IMR-90 (cell line): Measurements from ENCODE around the gene SLCO6A1. TPM values are rescaled to one million over a fixed set of nuclear protein-coding genes. Genes with fewer than 3 reads are reported as not detected.

Experiments used
- ATAC-seq: fragments of 200-7000 bp; cut with Tn5 transposase; 2 replicates; pipeline ENCODE4 v1.9.1; 2020; ENCODE audit warnings: low read depth, mild to moderate bottlenecking, moderate library complexity
- BruUV-seq: library from RNA; stranded (reverse); fragments of 400-500 nt; replicated peaks from 2 replicates; lab custom pipeline; 2021; lab: Mats Ljungman, UMichigan
- CTCF ChIA-PET: fragments of 300-600 bp; formaldehyde crosslinking; extraction: SDS; loops from one replicate; lab custom pipeline; 2021; ENCODE audit warnings: antibody characterized with exemption; lab: Yijun Ruan, JAX
- POLR2A ChIA-PET: fragments of 300-600 bp; sonication (Branson Sonifier 250); formaldehyde crosslinking; loops from one replicate; lab custom pipeline; 2022; ENCODE audit warnings: antibody characterized with exemption; ENCODE audit not compliant: unreplicated experiment; lab: Charles Lee
- DNase-seq: peaks from one replicate; pipeline ENCODE4 v3.0.0; 2013
- H2AFZ ChIP-seq: replicated peaks from 2 replicates; pipeline ENCODE3; 2013; ENCODE audit warnings: low read length, mild to moderate bottlenecking; ENCODE audit not compliant: poor library complexity
- H2AK5ac ChIP-seq: 2 replicates; pipeline ENCODE4 v1.6.1; 2013; ENCODE audit warnings: low read depth, low read length, inconsistent platforms
- H2AK9ac ChIP-seq: replicated peaks from 2 replicates; pipeline ENCODE3; 2013; ENCODE audit warnings: mild to moderate bottlenecking, low read depth, low read length, moderate library complexity; ENCODE audit not compliant: poor library complexity
- H2BK120ac ChIP-seq: 2 replicates; pipeline ENCODE4 v1.6.1; 2013; ENCODE audit warnings: low read depth, low read length, inconsistent platforms
- H2BK15ac ChIP-seq: 3 replicates; pipeline ENCODE4 v1.6.1; 2013; ENCODE audit warnings: low read depth, low read length, inconsistent platforms
- H2BK20ac ChIP-seq: 2 replicates; pipeline ENCODE4 v1.6.1; 2013; ENCODE audit warnings: low read depth, mild to moderate bottlenecking, inconsistent platforms, low read length, moderate library complexity
- H2BK5ac ChIP-seq: 2 replicates; pipeline ENCODE4 v1.6.1; 2013; ENCODE audit warnings: mild to moderate bottlenecking, low read depth, low read length, inconsistent platforms; ENCODE audit not compliant: poor library complexity, severe bottlenecking
- H3K14ac ChIP-seq: replicated peaks from 2 replicates; pipeline ENCODE4 v1.6.1; 2013; ENCODE audit warnings: low read depth, low read length, inconsistent platforms
- H3K18ac ChIP-seq: 2 replicates; pipeline ENCODE4 v1.6.1; 2013; ENCODE audit warnings: low read depth, low read length, control low read depth
- H3K23ac ChIP-seq: 2 replicates; pipeline ENCODE4 v1.6.1; 2013; ENCODE audit warnings: low read depth, low read length, inconsistent platforms
- H3K27ac ChIP-seq: 2 replicates; pipeline ENCODE4 v1.5.1; 2013; ENCODE audit warnings: mild to moderate bottlenecking, control low read depth, low read length; ENCODE audit not compliant: insufficient read depth
- H3K27me3 ChIP-seq: 2 replicates; pipeline ENCODE4 v1.6.1; 2013; ENCODE audit warnings: low read length; ENCODE audit not compliant: control insufficient read depth, insufficient read depth
- H3K36me3 ChIP-seq: 2 replicates; pipeline ENCODE4 v1.6.1; 2013; ENCODE audit warnings: low read length, mixed read lengths; ENCODE audit not compliant: control insufficient read depth, insufficient read depth
- H3K4ac ChIP-seq: 2 replicates; pipeline ENCODE4 v1.6.1; 2013; ENCODE audit warnings: low read depth, low read length, inconsistent platforms
- H3K4me1 ChIP-seq: 2 replicates; pipeline ENCODE4 v1.6.1; 2013; ENCODE audit warnings: low read length, mixed read lengths; ENCODE audit not compliant: control insufficient read depth, insufficient read depth
- H3K4me2 ChIP-seq: 2 replicates; pipeline ENCODE4 v1.6.1; 2013; ENCODE audit warnings: low read depth, mild to moderate bottlenecking, control low read depth, low read length, moderate library complexity
- H3K4me3 ChIP-seq: 2 replicates; pipeline ENCODE4 v1.5.1; 2013; ENCODE audit warnings: low read depth, mild to moderate bottlenecking, control low read depth, low read length, moderate library complexity; ENCODE audit not compliant: insufficient read depth
- H3K56ac ChIP-seq: 2 replicates; pipeline ENCODE4 v1.6.1; 2013; ENCODE audit warnings: low read length, inconsistent platforms; ENCODE audit not compliant: insufficient read depth; ENCODE audit errors: extremely low read depth
- H3K79me1 ChIP-seq, 2 experiments: 2 replicates each; pipeline ENCODE4 v1.6.1; 2013; ENCODE audit warnings: low read length in 2 of 2, inconsistent platforms in 1 of 2, low read depth in 1 of 2
- H3K9ac ChIP-seq: 2 replicates; pipeline ENCODE4 v1.6.1; 2013; ENCODE audit warnings: low read depth, low read length, control low read depth
- H3K9me1 ChIP-seq: 2 replicates; pipeline ENCODE4 v1.6.1; 2013; ENCODE audit warnings: low read length, inconsistent platforms; ENCODE audit not compliant: insufficient read depth
- H3K9me3 ChIP-seq: 2 replicates; pipeline ENCODE4 v1.6.1; 2013; ENCODE audit warnings: low read length; ENCODE audit not compliant: control insufficient read depth, insufficient read depth
- H4K20me1 ChIP-seq: 2 replicates; pipeline ENCODE4 v1.6.1; 2013; ENCODE audit warnings: low read length, inconsistent platforms; ENCODE audit not compliant: insufficient read depth
- H4K5ac ChIP-seq: 2 replicates; pipeline ENCODE4 v1.6.1; 2013; ENCODE audit warnings: mild to moderate bottlenecking, low read depth, low read length, control low read depth
- H4K8ac ChIP-seq, 2 experiments: 2 replicates each; pipeline ENCODE4 v1.6.1; 2013; ENCODE audit warnings: low read depth in 2 of 2, low read length in 2 of 2, control low read depth in 1 of 2, inconsistent platforms in 1 of 2
- H4K91ac ChIP-seq: 2 replicates; pipeline ENCODE4 v1.6.1; 2013; ENCODE audit warnings: low read depth, low read length, inconsistent platforms; ENCODE audit not compliant: insufficient read depth
- CEBPB ChIP-seq: IDR thresholded peaks from 2 replicates; pipeline ENCODE4 v1.6.1; 2012; ENCODE audit warnings: low read depth, low read length, improper control_type of control experiment
- WGBS, 2 experiments: methylation state at CpG; one replicate each; pipeline versions ENCODE4 v1.1.5 to v1.1.7; 2013; ENCODE audit warnings: missing lambda C conversion rate in 2 of 2; ENCODE audit not compliant: insufficient read length in 1 of 2; ENCODE audit errors: extremely low coverage in 2 of 2; 5-methylcytosine and 5-hydroxymethylcytosine counted together
- dilution Hi-C: fragments of 300-500 bp; cut with HindIII; formaldehyde crosslinking; loops from one replicate; pipeline ENCODE4 v1.14.3; 2018; ENCODE audit warnings: low sequenced_read_pairs; ENCODE audit not compliant: unreplicated experiment
- in situ Hi-C: fragments of 300-500 bp; cut with MboI; formaldehyde crosslinking; loops from 3 replicates; pipeline ENCODE4 v1.14.3; 2019; ENCODE audit warnings: low sequenced_read_pairs, inconsistent platforms, mixed read lengths
- intact Hi-C: fragments of 100-400 bp; cut with micrococcal nuclease; formaldehyde crosslinking; loops from 2 replicates; pipeline ENCODE4 v1.10.0; 2022
- polyA plus RNA-seq, 3 experiments: library from polyadenylated mRNA; depleted of rRNA; stranded (reverse); fragments of >200 nt; gene quantifications; 2 replicates each; pipeline ENCODE4 v1.2.3, GENCODE V29; 2012; ENCODE audit warnings: low replicate concordance in 1 of 3
- total RNA-seq: library from RNA; depleted of rRNA; stranded (reverse); fragments of >200 nt; gene quantifications from 2 replicates; pipeline ENCODE4 v1.2.3, GENCODE V29; 2012

The SLCO6A1 gene
- total and polyA plus RNA-seq, 2 of the 4 experiments (the other 2 are of a cell fraction) = not detected

- H2AK9ac ChIP-seq = no peak overlapping the region
- POLR2A ChIA-PET = no interaction called here
- no peak overlapping the region for H3K27ac ChIP-seq
- H2BK15ac ChIP-seq = no peak overlapping the region
- H3K4me3 ChIP-seq = no peak overlapping the region
- H3K36me3 ChIP-seq = no peaks in the 10 kb centered on the region
- no peak overlapping the region for H4K91ac ChIP-seq
- no TSS peak for BruUV-seq
- H4K5ac ChIP-seq = no peak overlapping the region
- CTCF ChIA-PET = no interaction called here
- no peaks in the 10 kb centered on the region for H3K4me1 ChIP-seq
- WGBS, 2 experiments = no CpG with 5 or more reads among the region's 6 CpGs
- H3K27me3 ChIP-seq = no peaks in the 10 kb centered on the region
- ATAC-seq (no peak), DNase-seq (no peak)
- H3K9me3 ChIP-seq = peaks cover 5% of the 10 kb centered on the region
- H2BK120ac ChIP-seq = no peak overlapping the region
- TF ChIP-seq CEBPB = no peak
- H3K56ac ChIP-seq = no peak overlapping the region
- H2BK5ac ChIP-seq = no peak overlapping the region
- no peak overlapping the region for H3K18ac ChIP-seq
- no peak overlapping the region for H3K9ac ChIP-seq
- no peaks in the 10 kb centered on the region for H3K9me1 ChIP-seq
- in situ Hi-C loops = no loop called here
- H2AK5ac ChIP-seq = no peak overlapping the region
- H2AFZ ChIP-seq = no peak overlapping the region
- intact Hi-C loops = no loop called here
- no peak overlapping the region for H3K23ac ChIP-seq
- H4K20me1 ChIP-seq = no peaks in the 10 kb centered on the region
- no peak overlapping the region for H4K8ac ChIP-seq
- H3K79me1 ChIP-seq = no peaks in the 10 kb centered on the region
- no peak overlapping the region for H3K4ac ChIP-seq
- no peak overlapping the region for H3K4me2 ChIP-seq
- H2BK20ac ChIP-seq = no peak overlapping the region
- H3K14ac ChIP-seq = no peak overlapping the region
- dilution Hi-C loops = no loop called here
Measured at GRCh38 chr5:102414448-102414847, 84.4 kb downstream of the SLCO6A1 start.
